PC-9 (cell line): ENCODE results near the gene ZNF595.

ENCODE experiments used
- EZH2 ChIP-seq: fragments of 200-600 bp; sonication (generic); IDR thresholded peaks from 2 replicates; pipeline ENCODE4 v1.8.0; 2017; ENCODE audit warnings: antibody characterized with exemption, low read depth
- TF ChIP-seq, protein P1 (sequence below): fragments of 200-600 bp; sonication (generic); conservative IDR thresholded peaks from 2 replicates; pipeline ENCODE4 v1.6.1; 2017; ENCODE audit warnings: mixed run types, antibody characterized with exemption, mild to moderate bottlenecking, moderate library complexity

DNA sequence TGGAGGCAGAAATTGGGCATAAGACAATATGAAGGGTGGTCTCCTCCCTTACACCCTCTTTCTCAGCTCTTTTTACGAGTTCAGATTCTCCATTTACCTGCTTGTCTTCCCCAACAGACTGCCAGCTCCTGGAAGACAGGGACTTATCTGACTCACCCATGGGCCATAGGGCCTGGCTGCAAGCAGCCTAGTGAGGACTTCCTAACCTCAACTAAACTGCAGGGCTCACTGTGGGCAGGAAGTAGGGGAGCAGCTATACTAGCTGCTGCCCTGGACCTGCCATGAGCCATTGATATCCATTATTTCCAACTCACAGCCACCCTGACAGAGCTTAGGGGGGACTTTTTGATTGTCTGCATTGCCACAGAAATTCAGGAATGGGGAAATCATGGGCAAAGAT lies 59.6 kb downstream of the ZNF595 start:
- TF ChIP-seq, protein P1, sequence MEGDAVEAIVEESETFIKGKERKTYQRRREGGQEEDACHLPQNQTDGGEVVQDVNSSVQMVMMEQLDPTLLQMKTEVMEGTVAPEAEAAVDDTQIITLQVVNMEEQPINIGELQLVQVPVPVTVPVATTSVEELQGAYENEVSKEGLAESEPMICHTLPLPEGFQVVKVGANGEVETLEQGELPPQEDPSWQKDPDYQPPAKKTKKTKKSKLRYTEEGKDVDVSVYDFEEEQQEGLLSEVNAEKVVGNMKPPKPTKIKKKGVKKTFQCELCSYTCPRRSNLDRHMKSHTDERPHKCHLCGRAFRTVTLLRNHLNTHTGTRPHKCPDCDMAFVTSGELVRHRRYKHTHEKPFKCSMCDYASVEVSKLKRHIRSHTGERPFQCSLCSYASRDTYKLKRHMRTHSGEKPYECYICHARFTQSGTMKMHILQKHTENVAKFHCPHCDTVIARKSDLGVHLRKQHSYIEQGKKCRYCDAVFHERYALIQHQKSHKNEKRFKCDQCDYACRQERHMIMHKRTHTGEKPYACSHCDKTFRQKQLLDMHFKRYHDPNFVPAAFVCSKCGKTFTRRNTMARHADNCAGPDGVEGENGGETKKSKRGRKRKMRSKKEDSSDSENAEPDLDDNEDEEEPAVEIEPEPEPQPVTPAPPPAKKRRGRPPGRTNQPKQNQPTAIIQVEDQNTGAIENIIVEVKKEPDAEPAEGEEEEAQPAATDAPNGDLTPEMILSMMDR, result no peak
- no peak for TF ChIP-seq EZH2
